NCI-H1694 (cell line): ENCODE measurements around the gene LHFPL6.
A peak's percentile ranks its signal among the peaks of the same experiment; 100 is the strongest.

Experiments used
- DNase-seq: peaks from one replicate; lab custom pipeline; 2025; lab: John Stamatoyannopoulos, UW

Gene LHFPL6

DNA sequence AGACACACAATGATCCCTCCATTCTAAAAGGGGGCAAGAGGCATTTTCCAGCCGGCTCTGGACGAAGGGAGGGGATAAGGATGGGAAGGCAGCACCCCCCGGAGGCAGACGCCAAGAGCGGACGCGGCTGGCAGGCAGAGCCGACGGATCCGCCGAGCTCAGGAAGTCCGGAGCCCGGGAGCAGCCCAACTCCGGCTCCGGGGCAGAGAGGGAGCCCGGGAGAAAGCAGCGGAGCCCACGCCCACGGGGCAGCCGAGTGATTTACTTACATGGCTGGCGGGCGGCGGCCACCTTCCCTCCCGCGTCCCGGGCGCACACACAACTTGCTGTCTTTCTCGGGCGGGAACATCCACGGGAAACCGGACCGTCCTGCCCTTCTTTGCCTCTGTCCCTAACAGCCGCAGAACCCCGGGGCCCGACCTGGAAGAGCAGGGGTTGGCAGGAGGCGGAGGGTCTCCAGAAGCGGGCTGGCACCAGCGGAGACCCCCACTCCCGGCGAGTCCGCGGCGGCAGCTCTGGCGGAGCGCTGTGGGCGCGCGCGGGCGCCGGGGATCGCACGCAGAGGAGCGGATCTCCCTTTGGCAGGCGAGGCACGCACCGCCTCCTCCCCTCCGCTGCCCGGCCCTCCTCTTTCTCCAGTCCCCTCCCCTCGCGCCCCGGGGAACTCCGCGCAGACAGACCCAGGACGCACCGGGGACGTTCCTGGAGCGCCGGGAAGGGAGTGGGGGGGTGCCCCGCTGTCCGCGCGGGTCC is at the start of gene LHFPL6:
LHFPL6 (minus strand) TSS at position 580 of the 753 bp plus-strand sequence.
- DNase-seq: peak; percentile 28

DNA sequence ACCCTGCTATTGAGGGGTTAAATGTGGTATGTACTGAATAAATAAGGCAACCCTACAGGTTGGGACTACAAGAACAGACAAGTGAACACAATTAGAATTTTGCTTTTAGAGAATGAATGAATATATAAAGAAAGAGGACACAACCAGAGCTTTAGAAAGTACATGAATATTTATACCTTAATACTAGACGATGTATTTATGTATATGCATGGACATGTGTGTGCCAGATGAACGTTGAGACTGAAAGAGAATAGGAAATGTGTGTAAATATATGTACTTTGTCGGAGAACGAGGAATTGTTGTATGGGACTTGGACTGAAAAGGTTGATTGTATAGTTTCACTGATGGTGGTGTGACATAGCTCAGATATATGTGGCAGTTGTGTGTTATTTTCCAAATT is 43.1 kb upstream of the LHFPL6 start:
- no peak for DNase-seq

DNA sequence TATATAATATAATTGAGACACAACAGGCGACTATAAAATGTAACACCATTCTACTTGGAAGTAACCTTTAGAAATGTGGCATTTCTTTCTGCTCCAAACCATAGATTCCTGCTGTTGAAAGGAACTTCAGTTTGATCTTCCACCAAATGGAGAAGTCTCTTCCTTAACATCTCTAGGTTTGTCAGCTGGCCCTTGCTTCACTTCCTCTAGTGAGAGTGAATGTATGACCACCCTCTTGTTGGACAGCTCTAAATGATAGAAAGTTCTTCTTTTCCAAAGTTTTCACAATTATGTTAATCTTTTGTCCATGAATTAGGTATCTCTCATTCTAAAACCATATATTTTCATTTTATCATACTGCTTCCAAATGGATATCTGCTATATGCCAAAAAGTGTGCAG is 38.7 kb upstream of the LHFPL6 start:
- DNase-seq: no peak

DNA sequence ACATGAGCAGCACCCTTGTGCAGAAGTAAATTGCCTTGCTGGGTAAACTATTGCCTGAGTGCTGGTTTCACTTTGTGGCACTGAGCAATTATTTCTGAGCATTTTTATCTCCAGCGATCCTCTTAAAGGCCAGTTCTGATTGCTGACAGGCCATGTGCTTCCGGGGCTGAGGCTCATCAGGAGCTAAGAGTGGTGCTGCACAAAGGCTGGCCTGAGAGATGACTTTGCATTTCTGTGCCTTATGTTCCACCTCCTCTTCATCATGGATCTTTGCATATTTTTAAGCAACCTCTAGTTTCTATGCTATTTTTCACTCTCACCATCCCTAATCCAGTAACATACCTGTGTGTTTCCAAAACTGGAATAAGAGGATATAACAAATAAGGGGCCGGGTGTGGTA is 34.9 kb upstream of the LHFPL6 start:
- no peak for DNase-seq

DNA sequence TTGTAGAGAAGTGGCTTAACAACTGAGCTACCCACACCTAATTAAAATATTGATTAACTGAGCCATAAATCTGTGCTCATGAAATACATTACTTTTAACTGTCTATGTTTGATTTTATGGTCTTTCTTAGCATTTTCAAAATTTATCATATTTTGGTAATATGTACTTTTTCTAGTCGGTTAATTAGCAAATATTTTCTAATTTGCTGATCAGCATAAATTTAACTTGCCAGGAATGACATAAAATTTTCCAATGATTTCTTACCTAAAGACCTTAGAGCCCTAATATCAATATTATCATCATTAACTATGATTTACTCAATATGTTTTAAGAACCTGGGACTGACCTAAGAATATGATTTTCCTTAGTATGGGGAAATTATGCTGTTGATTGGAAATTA is 32.6 kb upstream of the LHFPL6 start:
- DNase-seq: no peak

DNA sequence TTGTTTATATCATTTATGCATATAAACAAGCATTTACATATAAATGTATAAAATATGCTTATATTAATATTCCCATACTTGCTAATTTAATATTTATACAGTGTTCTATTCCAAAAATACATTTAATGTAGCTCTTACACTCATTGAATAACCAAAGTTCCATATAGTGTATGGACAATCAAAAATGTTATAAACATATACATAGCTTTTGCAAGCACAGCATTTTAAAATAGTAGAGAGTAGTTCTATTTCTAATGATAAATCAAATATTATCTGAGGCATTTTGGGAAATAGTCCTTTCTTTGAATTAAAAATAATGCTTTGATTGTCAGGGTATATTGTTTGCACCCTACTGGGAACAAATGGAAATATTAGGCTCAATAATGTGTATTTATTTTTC is 30.0 kb upstream of the LHFPL6 start:
- DNase-seq: no peak

DNA sequence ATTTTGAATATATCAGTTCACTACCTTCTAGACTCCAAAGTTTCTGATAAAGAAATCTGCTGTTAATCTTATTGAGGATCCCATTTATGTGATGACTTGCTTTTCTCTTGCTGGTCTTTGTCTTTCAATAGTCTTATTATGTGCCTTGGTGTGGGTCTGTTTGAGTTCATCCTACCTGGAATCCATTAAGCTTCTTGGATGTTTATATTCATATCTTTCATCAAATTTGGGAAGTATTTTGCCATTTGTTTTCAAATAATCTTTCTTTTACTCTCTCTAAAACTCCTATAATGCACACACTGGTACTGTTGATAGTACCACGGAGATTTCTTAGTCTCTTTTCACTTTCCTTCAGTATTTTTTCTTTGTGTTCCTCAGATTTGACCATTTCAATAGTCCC is 28.3 kb upstream of the LHFPL6 start:
- no peak for DNase-seq

DNA sequence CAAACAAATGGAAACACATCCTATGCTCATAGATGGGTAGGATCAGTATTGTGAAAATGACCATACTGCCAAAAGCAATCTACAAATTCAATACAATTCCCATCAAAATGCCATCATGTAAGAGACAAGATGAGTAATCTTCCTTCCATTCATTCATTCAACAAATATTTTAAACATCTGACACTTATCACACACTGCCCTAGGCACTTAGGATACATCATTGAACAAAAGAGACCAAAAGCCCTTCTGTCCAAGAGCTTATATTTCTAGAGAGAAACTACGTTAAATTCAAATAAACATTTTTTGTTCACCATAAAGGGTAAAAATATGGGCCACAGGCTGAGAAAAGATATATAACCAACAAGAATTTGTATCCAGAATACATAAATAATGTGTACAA is 20.5 kb upstream of the LHFPL6 start:
- no peak for DNase-seq

DNA sequence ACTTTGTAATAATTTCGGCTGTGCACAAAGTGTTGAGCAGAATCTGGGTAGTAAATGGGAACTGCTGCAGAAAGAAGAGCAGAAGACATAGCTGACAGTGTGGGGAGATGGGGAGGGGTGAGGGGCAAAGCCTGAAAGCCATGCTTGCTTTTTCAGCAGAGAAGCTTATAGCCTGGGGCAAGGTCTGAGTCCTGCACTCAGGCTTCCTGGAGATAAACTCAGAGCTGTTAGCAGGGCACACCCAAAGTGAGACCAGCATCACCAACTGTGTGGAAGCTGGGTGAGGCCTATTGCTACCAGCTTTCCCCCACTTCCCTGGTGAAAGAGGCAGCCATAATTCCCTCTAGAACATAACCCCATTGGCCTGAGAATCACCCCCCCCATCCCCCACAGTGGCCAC is 15.6 kb upstream of the LHFPL6 start:
- DNase-seq: no peak

DNA sequence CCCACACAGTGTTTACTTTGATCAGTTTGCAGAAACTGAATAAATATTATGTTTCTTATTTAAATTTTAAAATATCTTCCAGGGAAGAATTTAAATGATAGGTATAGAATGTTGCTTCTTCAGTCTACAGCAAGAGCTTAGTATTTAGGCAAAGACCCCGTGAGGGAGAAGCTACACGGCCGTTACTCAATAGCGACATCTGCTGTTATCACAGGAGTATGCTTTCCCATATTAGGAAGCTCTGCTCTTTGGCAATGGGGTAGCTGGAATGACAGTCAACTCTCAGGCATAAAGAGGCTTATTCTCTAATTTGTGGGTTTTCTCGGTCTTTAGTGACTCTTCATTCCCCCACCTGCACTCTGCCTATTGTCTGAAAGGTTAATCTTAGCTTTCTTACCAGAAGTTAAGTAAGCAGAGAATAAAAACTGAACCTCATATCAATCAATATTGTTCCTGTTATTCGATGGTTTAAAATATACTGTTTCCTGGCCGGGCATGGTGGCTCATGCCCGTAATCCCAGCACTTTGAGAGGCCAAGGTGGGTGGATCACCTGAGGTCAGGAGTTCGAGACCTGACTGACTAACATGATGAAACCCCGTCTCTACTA is 13.2 kb upstream of the LHFPL6 start:
- DNase-seq: peak; percentile 78

DNA sequence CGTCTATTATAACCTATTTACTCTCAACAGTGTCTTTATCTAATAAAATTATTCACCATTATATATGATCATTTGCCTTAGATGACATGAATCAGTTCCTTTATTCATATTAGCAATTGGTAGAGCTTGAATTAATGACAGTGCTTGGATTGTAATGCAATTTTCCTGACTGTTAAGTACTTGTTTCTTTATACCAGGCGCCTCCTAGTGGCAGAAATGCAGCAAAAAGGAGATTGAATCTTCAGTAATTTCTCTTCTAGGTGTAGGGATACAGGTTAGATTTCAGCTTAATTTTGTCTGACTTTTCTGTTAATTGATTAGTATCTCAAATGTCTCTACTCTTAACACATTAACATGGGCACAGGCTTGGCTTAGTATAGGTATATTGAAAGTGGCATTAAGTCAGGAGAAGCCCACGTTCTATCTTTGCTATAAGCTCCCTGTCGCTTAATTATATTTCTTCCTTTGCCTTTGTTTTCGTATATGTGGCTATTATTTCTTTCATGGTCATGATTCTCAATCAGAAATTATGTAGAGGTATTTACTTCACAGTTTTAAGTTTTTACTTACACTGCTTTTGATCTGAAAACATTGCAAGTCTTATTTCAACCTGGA is 9.1 kb upstream of the LHFPL6 start:
- DNase-seq: peak; percentile 72

DNA sequence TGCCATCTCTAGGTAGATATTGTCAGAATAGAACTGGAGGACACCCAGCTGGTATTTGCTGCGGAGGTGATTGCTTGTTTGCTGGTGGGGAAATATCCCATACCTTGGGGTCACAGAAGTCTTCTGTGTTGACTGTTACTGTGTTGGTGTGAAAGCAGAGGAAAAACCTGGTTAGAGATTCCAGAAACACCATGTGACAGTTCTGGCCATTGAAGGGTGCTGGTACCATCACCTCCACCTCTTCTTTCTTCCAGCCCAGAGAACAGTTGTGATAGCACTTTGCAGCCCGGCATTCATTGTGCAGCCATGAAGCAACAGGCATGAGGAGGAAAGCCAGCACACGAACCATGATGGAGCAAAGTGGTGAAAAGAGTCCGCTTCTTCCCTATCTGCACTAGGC is 4.9 kb upstream of the LHFPL6 start:
- no peak for DNase-seq

DNA sequence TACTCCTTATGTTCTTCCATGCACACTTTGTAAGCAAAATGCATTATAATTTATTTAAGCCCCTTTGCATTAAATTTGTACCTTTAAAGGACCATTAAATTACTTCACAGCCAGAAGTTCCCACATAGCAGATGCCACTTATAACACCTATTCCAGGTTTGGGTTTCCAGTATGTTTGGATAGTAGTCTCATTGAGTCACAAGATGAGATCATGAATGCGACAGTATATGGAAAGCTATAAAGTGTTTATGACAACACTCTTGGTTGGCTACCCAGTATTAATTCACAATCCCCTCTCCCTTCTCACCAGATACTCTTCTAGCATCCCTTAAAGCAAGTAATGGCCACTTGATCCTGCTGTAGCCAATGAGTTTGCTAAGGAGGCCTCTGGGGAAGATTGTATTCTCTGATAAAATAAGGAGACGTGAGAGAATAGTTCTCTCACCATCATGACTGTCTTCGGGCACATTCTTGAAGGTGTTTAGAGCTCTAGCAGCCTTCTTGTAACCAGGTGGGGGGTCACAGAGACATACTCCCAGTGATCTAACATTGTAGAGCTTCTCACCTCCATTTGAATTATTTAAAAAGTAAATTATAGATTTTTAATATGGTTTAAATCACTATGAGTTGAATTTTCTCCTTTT is 2.8 kb upstream of the LHFPL6 start:
- no peak for DNase-seq

DNA sequence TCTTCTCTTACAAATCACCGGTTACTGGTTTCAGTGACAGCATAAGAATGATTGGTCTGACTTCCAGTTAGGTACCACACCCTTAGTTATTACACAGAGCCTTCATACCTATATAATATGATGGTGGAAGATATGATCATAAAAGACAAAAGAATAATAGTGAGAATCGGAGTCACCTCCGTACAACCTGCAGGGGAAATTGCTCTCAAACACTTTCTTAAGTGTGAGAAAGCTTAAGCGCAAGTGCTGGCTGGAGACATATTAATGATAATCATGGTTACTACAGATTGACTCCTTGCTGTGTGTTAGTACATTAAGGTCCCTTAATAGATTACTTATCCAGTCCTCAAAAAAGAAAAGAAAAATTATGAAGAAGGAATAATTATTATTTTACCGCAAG is 1.8 kb upstream of the LHFPL6 start:
- DNase-seq: no peak

DNA sequence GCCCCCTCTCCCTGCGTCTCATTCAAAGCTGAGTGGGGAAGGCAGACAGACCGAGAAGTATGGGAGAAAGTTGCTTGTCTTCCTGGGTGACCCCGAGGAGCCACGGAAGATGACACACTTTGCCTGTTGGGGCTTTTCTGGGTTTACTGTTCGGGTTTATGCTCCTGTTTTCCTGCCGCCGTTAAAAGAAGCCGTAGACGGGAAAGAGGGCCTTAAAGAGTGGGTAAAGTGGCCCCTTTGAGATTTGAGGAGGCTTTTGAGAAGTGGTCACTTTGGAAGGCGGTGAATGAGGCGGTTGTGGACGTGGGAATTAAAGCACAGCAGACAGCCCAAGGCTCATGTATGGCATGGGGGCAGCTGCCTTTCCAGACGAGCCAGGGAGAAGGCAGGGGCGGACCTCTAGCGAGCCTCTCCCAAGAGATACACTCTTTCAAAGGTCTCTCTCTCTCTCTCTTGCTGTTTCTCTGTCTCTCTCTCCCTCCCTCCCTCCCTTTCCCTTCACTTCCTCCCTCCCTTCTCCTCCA is 493 bp upstream of the LHFPL6 start:
- no peak for DNase-seq

DNA sequence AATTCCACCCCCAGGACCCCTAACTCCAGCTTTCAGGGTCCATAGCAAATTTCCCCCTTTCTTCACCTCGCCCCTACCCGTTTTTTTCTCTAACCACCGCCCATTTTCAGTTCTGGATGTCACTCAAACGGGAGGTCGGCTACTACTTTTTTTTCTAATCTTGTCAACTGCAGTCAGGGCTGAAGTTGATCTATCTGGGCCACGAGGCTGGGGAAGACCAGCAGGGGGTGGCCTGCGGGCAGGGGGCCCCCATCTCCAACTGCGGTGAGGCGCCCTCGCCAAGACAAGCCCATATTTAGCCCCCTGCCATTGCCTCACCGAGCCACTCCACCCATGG is 748 bp downstream of the LHFPL6 start:
- no peak for DNase-seq

DNA sequence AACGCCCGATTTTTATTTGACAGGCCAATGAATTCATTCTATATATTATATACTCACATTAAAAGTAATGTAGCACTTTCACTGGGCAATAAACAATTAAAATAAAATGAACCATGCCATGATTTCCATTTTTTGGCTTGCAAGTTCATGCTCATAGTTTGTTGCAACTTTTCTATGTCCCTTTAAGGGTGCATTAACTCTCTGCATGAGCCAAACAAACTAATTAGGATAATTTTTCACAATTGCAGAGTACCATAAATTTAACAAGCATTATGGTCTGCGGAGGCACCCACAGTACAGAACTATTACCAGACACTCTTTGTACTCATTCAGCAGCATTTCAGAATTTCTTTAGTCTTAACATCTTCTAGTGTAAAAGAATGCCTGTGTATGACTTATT is 1.4 kb downstream of the LHFPL6 start:
- DNase-seq: no peak

DNA sequence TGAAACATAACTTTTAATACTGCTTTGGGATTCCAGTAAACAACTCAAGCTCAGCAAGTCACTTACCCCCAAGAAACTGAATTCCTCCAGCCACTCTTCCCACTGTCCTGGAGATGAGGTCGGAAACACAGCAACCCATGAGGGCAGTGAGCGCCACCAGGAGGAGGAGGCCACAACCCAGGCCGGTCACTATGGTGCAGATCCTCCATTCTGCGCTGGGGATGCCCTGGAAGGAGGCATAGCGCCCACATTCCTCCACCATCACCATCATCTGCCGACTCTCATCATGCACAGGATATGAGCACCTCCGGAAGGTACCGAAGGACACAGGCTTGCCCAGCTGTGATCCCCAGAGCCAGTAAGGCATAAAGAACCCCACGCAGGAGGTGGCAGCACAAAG is 2.2 kb downstream of the LHFPL6 start:
- no peak for DNase-seq

DNA sequence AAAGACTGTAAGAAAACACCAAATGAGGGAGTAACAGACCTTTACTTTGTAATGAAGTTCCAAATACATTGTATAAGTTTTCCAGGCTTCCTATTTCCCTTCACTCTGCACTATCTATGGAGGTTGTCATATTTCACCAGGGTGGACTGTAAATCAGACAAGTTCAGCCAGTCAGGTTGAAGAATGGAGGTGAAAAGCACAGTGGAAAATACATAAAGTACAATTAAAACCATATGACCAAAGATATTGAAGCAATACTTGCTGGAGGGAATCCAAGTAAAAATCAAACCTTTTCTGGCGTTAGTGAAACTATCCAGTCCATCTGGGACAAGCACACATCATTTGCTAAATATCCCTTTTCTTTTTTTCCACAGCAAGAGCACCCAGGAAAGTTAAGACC is 3.2 kb downstream of the LHFPL6 start:
- no peak for DNase-seq

DNA sequence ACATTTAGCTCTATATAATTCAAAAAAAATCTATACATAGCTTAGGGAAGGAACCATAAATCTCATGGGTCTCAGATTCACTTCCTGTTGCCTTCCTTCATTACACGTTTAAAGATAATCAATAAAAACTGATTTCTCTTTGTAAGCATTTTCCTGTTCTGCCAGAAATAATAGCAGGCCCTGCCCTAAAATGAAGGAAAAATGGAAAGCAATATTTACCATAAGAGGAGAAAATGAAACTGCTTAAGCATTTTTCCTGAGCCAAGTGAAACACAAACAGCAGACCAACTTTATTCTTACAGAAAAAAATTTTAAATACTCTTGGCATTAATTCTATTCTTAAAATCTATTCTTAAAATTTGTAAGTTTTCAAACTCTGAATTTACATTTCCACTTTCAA is 4.0 kb downstream of the LHFPL6 start:
- DNase-seq: no peak

DNA sequence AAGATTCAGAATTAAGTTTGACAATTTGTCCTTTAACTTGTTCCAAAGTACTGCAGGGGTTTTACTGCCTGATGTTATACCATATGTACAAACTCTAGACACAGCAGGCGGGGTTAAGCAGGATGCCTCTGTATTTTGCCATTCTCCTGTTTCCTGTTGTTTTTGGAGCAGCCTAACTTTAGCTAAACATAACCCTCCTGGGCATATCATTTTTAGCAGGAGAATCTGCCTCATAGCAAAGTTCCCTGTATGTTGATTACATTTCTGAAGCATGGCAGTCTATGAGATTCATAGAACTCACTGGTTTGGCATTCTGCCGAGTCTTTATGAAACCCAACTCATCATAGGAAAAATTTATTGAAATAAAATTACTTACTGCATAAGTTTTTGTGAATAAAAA is 5.2 kb downstream of the LHFPL6 start:
- DNase-seq: no peak

DNA sequence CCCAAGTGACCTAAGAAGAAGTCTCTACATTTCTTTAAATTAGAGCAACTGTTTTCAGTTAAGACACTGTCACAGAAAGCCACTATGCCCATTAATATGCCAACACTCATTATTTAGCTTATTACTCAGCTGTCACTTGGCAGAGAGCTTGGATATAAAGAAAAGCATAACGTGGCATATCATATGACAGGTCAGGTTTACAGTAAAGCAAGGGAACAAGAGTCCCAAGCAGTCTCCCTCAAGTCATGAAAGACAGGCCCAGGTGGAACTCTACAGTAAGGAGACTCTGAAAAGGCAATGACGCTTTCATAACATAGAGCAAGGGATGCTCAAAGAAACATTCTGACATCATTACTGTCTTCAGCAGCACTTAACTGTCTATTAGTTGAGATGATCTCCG is 6.3 kb downstream of the LHFPL6 start:
- DNase-seq: no peak

DNA sequence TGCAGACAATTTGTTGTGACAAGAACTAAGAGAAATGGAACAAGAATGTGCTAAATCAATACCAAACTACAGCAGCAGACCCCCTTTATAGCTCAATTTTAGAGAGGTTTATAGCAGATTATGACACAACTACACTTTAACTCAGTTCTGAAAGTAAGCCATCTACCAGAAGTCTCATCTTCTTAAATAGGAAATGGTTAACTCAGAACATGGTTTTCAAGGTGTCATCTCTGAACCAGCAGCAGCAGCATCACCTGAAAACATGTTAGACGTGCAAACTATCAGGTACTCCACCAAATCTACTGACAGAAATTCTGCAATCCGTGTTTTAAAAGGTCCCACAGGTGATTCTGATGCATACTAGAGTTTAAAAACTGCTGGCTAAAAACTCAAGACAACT is 6.8 kb downstream of the LHFPL6 start:
- no peak for DNase-seq
